D341Med (cell line): Measurements from ENCODE around the gene SDHD.
"Not testable (repeated sequence)": the region's sequence is repeated elsewhere in the genome, so short reads cannot be mapped to it uniquely, and the experiment has no call there.

Experiments used
- DNase-seq: peaks from one replicate; pipeline ENCODE4 v3.0.0; 2012; ENCODE audit warnings: low spot score

Gene SDHD

DNA sequence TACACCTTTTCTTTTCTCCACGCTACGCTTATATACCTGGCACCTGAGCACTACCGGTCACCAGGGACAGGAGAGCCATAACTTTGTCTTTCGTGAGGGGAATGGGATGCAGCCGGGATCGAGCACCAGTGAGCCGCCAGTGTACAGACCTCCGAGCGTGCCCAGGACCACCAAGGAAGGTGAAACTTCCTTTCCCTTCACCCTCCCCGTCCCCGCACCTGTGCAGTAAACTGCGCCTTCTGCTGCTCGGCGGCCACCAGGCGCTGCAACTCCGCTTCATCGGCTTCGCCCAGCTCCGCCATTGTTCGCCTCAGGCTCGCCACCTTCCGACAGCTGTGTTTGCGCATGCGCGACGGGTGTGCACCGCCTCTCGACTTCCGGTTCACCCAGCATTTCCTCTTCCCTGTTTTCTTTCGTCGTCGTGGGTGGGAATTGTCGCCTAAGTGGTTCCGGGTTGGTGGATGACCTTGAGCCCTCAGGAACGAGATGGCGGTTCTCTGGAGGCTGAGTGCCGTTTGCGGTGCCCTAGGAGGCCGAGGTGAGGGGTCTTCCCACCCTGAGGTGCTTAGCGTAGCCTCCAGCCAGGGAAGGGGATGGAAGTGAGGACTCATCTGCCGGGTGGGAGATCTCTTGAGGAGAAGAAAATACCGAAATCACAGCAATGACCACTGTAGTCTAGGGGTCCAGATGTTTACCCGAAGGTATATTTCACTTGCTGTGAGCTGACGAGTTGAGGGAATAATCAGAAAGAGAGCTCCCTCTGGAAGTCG is at the start of gene SDHD, which contains the start of gene TIMM8B:
TSS of gene SDHD (plus strand) at position 452 of the 770 bp plus-strand sequence. CDS start at position 487, 35 bp downstream.
TSS of gene TIMM8B (minus strand) at position 335 of the 770 bp plus-strand sequence. CDS start at position 302, 33 bp downstream.
- peak; percentile 94 for DNase-seq

DNA sequence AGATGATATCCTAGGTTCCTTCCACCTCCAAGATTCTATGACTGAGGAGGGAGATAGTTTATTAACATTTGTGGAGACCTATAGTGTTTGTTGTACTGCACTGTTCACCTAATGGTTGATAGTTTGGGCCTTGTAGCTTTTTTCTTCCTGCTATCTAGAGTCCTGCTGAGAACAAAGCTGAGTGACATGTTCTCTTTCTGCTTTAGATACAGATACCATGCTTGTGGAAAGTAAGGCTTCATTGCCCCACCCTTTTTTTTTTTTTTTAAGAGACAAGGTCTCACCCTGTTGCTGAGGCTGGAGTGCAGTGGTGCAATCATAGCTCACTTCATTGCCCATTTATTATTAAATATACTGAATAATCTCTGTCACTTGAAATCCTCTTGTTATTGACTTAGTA is 49.1 kb upstream of the SDHD start:
- no peak for DNase-seq

DNA sequence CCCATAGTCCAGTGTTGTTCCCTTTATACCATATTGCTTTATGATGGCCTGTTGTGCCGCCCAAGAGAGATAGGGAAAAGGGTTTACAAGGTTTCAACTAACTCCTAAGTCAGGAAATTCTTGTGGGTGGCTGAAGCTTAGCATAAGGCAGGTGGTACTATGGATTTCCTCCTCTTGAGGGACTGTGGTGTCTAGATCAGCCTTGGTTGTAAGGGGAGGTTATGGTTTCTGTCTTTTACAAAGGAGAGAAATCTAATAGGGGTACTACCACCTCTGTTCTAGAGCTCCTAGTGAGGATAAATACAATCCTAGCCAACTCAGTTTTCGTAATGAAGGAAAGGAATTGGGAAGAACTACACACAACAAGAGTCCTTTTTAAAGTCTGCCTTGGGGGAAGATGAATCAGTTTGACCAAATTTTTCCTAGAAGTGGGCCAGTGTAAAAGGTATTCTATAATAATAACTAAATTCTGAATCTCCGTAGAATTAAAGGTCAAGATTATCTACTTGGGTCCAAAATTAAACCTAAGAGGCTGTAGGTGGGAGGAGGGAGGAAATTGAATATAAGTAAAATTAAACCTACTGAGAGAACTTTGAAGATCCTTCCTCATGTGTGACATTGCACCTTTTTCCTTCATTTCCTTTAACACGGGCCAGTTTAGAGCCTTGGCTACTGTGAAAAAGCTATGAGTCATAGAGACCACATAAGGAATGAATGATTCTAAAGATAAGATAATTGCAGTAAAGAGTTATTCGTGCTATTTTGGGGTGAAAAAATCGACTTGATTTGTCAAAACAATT is 44.3 kb upstream of the SDHD start:
- DNase-seq: no peak

DNA sequence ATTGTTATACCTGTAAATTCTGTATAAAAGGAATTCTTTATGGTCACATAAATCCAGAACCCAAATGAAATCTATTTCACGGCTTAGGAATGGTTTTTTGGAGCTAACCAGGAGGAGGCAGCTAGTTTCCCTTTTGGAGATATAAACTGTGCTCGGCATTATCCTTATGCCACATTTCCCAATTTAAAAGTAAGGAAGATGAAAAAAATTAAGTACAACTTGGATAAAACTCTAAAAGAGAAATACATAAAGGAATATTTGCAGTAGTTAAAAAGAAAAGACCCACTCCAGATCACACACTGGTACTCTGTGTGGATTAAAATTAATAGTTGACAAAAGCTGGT is 43.7 kb upstream of the SDHD start:
- DNase-seq: no peak

DNA sequence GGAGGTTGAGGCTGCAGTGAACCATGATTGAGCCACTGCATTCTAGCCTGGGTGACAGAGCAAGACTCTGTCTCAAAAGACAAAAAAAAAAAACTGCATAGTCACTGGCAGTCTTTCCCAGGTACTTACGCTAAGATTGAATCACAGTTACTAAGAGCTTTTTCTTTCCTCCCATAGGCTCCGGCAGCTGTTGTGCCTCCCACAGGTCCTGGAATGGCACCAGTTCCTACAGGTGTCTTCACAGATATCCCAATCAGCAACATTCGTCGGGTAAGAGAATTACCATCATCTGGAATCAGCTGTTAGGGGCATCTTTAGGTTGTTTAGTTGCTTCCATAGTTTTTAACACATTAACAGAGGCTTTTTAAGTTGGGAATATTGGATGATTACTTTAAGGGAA is 41.7 kb upstream of the SDHD start:
- no peak for DNase-seq

DNA sequence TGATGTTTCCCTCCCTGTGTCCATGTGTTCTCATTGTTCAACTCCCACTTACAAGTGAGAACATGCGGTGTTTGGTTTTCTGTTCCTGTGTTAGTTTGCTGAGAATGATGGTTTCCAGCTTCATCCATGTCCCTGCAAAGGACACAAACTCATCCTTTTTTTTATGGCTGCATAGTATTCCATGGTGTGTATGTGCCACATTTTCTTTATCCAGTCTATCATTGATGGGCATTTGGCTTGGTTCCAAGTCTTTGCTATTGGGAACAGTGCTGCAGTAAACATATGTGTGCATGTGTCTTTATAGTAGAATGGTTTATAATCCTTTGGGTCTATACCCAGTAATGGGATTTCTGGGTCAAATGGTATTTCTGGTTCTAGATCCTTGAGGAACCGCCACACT is 40.0 kb upstream of the SDHD start:
- not testable (repeated sequence) for DNase-seq

DNA sequence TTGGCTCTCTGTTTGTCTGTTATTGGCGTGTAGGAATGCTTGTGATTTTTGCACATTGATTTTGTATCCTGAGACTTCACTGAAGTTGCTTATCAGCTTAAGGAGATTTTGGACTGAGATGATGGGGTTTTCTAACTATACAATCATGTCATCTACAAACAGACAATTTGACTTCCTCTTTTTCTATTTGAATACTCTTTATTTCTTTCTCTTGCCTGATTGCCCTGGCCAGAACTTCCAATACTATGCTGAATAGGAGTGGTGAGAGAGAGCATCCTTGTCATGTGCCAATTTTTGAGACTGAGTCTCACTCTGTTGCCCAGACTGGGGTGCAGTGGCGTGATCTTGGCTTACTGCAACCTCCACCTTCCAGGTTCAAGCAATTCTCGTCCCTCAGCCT is 38.4 kb upstream of the SDHD start:
- not testable (repeated sequence) for DNase-seq

DNA sequence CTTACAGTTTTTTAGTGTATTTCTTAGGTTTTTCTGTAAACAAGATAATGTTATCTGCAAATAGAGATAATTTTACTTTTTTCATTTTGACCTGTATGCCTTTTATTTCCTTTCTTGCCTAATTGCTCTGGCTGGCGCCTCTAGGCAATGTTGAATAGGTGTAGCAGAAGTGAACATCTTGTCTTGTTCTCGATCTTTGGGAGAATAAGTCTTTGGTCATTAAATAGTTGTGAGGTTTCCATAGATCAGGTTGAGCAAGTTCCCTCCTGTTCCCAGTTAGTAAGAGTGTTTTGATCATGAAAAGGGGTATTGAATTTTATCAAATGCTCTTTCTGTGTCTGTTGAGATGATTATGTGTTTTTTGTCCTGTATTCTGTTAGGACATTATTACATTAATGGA is 36.9 kb upstream of the SDHD start:
- DNase-seq: no peak

DNA sequence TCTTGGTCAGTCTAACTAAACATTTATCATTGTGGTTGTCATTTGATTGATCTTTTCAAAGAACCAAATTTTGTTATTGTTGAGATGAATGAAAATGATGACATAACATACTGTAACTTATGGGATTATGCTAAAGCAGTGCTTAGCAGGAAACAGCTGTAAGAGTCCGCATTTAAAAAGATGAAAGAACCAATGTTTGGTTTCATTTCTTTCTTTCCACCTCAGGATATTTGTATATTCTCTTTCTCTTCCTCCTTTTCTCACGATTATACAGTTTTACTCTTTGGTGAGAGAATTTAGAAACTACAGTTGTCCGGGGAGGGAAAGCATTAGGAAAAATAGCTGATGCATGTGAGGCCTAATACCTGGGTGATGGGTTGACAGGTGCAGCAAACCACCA is 36.0 kb upstream of the SDHD start:
- no peak for DNase-seq

DNA sequence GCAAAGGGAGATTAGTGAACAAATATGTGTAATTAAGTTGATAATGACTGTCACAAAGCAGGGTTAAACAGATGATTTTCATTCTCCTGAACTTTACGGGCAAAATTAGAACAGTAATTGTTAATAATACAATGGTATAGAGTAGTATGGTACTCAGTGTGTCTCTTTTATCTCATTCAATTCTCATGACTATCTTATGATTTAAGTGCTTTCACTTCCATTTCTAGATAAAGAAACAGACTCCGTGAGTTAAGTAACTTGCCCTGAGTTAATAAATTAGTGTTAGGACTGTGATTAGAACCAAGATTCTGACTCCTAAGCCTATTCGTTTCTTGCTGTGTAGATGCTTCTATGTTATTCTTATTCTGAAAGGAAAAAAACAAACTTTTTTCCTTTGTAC is 34.9 kb upstream of the SDHD start:
- no peak for DNase-seq

DNA sequence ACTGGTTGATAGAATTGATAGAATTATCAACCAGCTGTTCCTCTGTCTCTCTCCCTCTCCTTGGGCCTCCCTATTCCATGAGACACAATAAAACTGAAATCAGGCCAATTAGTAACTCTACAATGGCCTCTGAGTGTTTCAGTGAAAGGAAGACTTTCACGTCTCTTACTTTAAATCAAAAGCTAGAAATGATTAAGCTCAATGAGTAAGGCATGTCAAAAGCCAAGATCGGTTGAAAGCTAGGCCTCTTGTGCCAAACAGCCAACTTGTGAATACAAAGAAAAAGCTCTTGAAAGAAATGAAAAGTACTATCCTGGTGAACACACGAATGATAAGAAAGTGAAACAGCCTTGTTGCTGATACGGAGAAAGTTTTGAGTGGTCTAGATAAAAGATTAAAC is 29.5 kb upstream of the SDHD start:
- DNase-seq: no peak

DNA sequence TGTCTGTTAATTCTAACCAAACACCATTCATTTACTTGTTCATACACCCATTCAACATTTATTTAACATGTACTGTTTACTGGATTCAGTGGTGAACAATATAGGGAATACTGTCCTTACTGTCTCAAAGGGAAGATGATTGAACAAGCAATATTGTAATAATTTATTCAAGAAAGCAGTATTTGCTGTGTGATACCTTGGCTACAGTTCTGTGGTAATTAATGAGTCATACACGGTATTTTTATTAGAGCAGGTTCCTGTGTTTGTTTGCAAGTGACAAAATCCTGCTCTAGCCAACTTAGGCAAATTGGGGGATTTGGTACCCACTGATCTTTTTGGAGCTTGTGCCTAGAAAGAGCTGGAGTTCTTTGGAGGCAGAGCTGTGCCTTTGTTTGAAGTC is 28.6 kb upstream of the SDHD start:
- no peak for DNase-seq

DNA sequence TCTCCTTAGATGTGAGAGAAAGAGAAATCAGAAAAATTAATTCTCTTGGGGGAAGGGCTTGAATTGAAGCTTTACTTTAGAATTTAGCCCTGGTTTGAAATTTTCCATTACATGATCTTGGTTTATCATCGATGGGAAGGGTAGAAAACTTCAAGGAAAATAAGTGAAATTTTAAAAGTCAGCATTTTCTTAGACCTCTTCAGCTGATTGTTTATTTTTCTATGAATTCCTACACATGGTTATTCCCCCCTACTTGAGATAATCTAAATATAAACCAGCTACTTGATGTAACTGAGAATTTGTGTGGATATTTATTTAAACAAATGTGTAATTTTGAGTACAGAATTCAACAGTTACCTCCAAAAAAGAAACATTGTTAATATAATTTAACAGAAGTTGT is 23.8 kb upstream of the SDHD start:
- no peak for DNase-seq

DNA sequence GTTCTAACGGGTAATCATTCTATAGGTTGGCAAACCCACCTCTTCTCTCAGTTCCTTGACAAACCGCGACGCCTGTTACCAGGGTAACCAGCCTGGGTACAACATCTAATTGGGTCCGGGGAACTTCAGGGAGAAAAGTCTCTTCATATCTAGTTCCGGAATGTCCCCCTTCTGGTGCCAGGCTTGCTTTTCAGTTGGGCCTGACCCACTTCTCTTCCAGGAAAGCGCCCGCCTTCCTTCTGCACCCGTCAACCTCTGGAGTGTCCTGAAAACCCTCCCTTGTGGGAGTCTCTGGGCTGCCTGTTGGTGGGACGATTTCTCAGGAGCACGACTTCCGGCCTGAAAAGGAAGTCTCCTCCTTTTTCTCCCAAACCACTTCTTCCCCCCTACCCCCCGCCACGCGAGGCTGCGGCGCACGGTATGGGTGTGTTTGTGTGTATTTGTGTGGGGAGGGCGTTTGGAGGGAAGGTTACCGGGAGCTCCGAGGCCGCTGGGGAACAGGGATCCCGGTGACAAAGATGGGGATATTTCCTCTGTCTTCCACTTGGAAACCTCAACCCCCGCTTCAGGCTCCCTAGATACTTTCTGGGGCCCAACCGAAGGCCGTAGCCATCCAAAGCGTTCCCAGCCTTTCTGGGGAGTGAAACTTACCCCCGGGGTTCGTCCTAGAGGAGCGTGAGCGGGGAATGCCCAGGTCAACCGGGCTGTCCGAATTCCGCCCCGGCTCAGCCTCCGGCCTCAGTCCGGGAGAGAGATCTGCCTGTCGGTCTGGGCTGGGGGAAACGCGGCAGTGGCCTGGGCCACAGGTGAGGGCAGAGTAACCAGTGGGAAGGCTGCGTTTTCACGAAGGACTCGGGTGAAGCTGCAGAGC is 12.5 kb upstream of the SDHD start, which contains the start of the genes NKAPD1 and PIH1D2:
TSS of gene NKAPD1 (plus strand) at position 359 of the 871 bp plus-strand sequence. CDS start 1,276 bp downstream, outside the sequence.
TSS of gene PIH1D2 (minus strand) at position 77 of the 871 bp plus-strand sequence. CDS start 843 bp downstream, outside the sequence.
- DNase-seq: peak; percentile 85

DNA sequence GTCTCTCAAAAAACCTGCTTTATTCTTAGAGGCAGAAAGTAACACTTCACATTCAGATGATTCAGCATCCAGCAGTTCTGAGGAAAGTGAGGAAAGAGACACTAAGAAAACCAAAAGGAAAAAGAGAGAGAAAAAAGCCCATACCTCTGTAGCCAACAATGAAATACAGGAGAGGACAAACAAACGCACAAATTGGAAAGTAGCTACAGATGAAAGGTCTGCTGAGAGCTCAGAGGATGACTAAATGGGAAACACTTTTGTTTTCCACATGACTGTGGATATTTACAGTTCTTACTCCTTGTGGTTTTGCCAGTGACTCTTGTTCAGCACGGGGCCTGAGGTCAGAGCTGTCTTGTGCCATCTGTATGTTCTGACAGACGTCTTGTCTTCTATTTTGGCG is 3.9 kb upstream of the SDHD start:
- DNase-seq: no peak

DNA sequence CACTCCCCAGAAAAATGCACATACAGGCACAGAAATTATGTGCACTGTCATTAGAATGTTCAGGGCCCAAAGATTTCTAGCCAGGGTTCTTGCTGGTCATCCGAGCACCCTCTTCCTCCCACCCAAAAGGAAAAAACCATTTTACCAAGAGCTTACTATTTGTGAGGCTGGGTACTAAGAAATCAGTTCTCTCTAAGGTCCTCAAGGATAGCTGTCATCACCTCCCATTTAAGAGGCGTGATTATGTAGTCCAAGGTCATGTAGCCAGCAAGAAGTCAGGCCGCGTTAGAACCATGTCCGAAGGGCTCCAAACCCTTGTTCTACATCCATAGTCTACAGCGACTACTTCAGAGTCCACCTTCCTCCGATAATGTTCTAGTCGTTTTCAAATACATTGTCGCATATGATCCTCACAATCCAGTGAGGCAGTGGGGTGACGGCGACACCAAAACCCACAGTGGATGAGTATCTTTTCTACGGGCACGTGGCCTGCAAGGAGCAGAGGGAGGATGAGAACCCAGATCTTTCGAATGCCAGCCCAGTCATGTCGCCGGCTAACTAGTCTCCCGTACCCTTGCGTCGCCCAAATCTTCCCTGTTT is 751 bp upstream of the SDHD start:
- DNase-seq: peak; percentile 61

DNA sequence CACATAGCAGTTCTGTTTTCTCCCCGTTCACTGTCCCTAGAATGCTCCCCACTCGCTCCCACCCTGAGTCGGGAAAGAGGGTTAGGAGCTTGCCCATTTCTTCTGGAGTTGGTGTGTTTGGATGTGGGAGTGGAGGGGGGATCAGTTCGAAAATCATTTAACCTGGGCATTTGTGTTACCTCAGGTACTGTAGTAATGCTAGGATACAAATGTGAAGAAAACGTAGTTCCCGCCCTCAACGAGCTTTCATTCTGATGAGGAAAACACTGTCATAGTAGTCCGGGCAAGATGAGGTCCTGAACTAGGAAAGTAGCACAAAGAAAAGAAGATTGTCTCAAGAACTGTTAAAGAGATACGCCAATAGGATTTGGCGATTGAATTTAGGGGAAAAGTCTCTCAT is 539 bp downstream of the SDHD start:
- no peak for DNase-seq

DNA sequence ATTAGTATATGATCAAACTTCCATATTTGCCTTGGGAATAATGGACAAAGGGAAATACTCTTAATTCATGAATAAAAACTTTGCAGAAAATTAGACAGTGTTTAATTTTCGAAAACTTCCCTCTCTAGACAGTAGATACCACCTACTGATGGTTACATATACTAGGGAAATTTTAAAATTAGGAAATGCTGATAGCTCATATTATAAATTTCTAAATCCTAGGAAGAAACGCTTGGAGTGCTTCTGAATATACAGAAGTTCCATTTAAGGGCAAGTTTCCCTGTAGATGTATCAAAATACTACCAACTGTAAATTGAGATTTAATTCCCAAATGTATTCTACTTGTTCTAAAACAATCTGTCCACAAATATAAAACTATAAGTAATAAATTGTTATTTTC is 8.6 kb downstream of the SDHD start:
- not testable (repeated sequence) for DNase-seq

DNA sequence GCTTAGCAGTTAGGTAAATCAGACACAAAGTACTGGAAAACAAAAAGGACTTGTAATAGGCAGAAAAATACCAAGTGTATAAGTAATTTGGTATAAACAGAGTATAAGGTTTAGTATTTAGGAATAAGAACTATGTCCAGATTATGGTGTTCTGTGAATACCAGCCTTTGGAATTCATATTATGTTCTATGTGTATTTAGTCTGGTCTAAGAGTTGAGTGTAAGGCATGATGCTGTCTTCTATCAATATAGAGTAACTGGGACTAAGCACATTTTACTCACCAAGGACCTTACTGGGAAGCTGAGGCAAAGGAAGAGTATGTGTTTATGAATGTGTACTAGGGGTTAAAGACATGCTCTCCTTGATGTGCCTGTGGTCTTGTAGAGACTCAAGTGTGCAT is 9.5 kb downstream of the SDHD start:
- DNase-seq: no peak

DNA sequence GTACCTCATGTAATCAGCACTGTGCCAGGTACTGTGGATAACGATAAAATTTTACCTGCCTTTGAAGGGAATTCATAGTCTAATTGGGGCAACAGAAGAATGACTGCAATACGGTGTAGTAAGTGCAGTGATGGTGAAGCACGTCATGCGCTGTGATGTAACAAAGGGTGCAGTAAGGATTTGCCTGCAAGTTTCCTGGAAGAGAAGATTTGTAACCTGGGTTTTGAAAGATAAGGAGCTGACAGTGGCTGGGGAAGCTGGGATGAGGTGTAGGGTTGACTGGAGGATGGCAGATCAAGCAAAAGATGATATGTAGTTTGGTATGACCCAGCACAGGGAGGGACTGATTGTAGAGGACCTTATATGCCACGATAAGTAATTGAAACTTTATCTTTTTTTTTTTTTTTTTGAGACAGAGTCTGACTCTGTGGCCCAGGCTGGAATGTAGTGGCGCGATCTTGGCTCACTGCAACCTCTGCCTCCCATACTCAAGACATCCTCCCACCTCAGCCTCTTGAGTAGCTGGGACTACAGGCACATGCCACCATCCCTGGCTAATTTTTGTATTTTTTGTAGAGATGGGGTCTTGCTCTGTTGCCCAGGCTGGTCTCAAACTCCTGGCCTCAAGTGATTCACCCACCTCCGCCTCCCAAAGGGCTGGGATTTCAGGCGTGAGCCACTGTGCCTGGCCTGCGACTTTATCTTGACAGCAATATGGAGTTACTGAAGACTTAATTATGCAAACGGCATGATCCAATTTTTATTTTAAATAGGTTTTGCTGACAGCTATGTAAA is 11.3 kb downstream of the SDHD start:
- no peak for DNase-seq

DNA sequence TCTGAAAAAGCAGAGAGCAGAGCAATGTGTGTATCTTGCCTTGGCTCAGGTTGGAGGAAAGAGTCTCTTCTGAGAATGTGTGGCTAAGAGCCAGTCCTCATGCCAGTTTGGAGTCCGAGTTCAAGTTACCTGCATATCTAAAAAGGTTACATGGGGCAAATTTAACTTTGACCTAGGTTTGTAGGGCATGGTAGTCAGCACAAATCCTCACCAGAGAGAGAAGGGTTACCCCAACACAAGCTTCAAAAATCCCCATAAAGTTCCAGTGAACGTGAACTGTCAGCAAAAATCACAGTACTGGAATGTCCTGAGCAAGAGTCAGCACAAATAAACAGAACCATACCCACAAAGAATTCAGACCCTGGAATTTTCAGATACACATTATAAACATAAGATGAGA is 13.8 kb downstream of the SDHD start:
- DNase-seq: no peak
